Spleen (tissue), 11 donors: ENCODE measurements around the gene LMNB1. TPM values are rescaled to one million over a fixed set of nuclear protein-coding genes. Genes with fewer than 3 reads are reported as not detected.

Experiments used
- DNase-seq: peaks from one replicate; pipeline ENCODE4 v3.0.0-alpha.2; 2020
- H3K27ac ChIP-seq, 8 donors: fragments of 200-600 bp; sonication (generic) in 7 of 8; 1 replicate in 4 of 8; 2 replicates in 4 of 8; pipeline versions ENCODE4 v1.5.0 to v1.8.0; 2016 to 2021; ENCODE audit warnings: inconsistent platforms in 4 of 8, mild to moderate bottlenecking in 4 of 8, moderate library complexity in 1 of 8
- H3K27me3 ChIP-seq, 7 donors: fragments of 200-600 bp; sonication (generic) in 6 of 7; replicated peaks in 1 of 7; 1 replicate in 4 of 7; 2 replicates in 3 of 7; pipeline versions ENCODE4 v1.5.0 to v1.8.0; 2016 to 2021; ENCODE audit warnings: inconsistent platforms in 3 of 7, mild to moderate bottlenecking in 1 of 7
- H3K36me3 ChIP-seq, 6 donors: fragments of 200-600 bp; sonication (generic) in 5 of 6; 1 replicate in 4 of 6; 2 replicates in 2 of 6; pipeline versions ENCODE4 v1.5.0 to v1.8.0; 2016 to 2021; ENCODE audit warnings: inconsistent platforms in 2 of 6
- H3K4me1 ChIP-seq, 6 donors: fragments of 200-600 bp; sonication (generic) in 5 of 6; 1 replicate in 3 of 6; 2 replicates in 3 of 6; pipeline versions ENCODE4 v1.5.0 to v1.8.0; 2016 to 2021; ENCODE audit warnings: inconsistent platforms in 3 of 6
- H3K4me3 ChIP-seq, 8 donors: fragments of 200-600 bp; sonication (generic) in 7 of 8; 1 replicate in 4 of 8; 2 replicates in 4 of 8; pipeline versions ENCODE4 v1.5.0 to v1.8.0; 2016 to 2021; ENCODE audit warnings: inconsistent platforms in 4 of 8, mild to moderate bottlenecking in 4 of 8, moderate library complexity in 2 of 8
- H3K9me3 ChIP-seq, 8 donors: fragments of 200-600 bp; sonication (generic) in 7 of 8; 1 replicate in 4 of 8; 2 replicates in 4 of 8; pipeline versions ENCODE4 v1.5.0 to v1.8.0; 2016 to 2021; ENCODE audit warnings: inconsistent platforms in 4 of 8
- POLR2A ChIP-seq, 3 donors: fragments of 450-650 bp; IDR thresholded peaks; one replicate each; pipeline ENCODE4 v1.5.1; 2017; ENCODE audit warnings: antibody characterized with exemption in 3 of 3, mild to moderate bottlenecking in 1 of 3
- POLR2AphosphoS5 ChIP-seq, 3 donors: sonication (generic); formaldehyde crosslinking; IDR thresholded peaks; one replicate each; pipeline ENCODE4 v1.5.1; 2017; ENCODE audit warnings: antibody characterized with exemption in 3 of 3
- WGBS, 5 donors: extraction: QIAGEN DNeasy Blood & Tissue Kit in 3 of 5; methylation state at CpG; one replicate each; pipeline versions ENCODE4 v1.1.5 to v1.1.7; 2013 to 2018; 5-methylcytosine and 5-hydroxymethylcytosine counted together
- intact Hi-C: fragments of 100-400 bp; cut with DNase I; formaldehyde crosslinking; loops from one replicate; pipeline ENCODE4 v1.15.0; 2023; ENCODE audit warnings: low total_unique reads
- polyA plus RNA-seq, 3 donors: library from polyadenylated mRNA; stranded (reverse); fragments of 200-250 nt; gene quantifications; one replicate each; pipeline ENCODE4 v1.2.1, GENCODE V29; 2013
- total RNA-seq, 7 donors: library from RNA; depleted of rRNA in 3 of 7; stranded (reverse); fragments of >200 nt in 3 of 7; fragmentation: NEBNext Ultra II Directional in 4 of 7; extraction: Animal tissue kit (Norgen Biotek cat#: 25700) in 4 of 7; gene quantifications; one replicate each; pipeline versions ENCODE4 v1.1.0 to v1.2.1, GENCODE V29; 2016 to 2021
- TF ChIP-seq, protein P1 (sequence below), 11 experiments: fragments of 200-600 bp in 7 of 11; fragments of 450-650 bp in 4 of 11; sonication (generic) in 4 of 11; IDR thresholded peaks in 8 of 11; conservative IDR thresholded peaks in 3 of 11; 1 replicate in 7 of 11; 2 replicates in 4 of 11; pipeline versions ENCODE4 v1.4.0 to v1.8.0; 2016 to 2021; ENCODE audit warnings: antibody characterized with exemption in 11 of 11, inconsistent platforms in 4 of 11, mild to moderate bottlenecking in 1 of 11
- donor health status: healthy with polysubstance abuse.
- donor health status: DM: no; HTN: no; CAD: no; lungs with moderate emphysema.
- donor health status: DM: no; HTN: no; CAD: no.
- donor health status: Bipolar disorder and iron deficiency.
- donor health status: healthy.
- donor health status: DM: no; HTN: no; CAD: no.
- donor health status: DM: yes; HTN: yes; CAD: no.

LMNB1 gene
- total and polyA plus RNA-seq, 10 donors, result 7.5 to 68.8 (median 27.8) TPM

DNA sequence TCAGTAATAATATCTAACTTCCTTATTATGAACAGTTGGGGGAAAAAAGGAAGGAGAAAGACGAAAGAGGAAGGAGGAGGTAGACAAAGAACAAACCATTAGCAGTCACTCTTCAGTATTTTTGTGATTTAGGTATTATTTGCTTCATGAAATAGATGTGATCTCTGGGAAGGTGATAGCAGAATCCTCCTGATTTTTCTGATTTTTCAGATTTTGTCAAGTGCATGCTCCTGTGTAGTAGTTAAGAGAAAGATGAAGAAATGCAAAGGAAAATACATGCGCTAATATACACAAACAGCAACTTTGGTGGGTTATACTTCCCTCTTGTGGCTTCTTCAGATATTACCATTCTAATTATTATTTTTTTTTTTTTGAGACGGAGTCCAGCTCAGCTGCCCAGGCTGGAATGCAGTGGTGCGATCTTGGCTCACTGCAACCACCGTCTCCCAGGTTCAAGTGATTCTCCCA, 31.6 kb downstream of the LMNB1 start:
- no peak for DNase-seq
- Histone ChIP-seq H3K4me1 (peaks cover 5 to 80% (median 29%) of the 10 kb centered on the region in 6 donors), H3K27me3 (no peaks in the 10 kb centered on the region), H3K4me3 (peak overlapping the region in 3 of 8 donors; percentile 11 to 55 (median 12)), H3K27ac (peak overlapping the region in 7 of 8 donors; percentile 62 to 92 (median 87)), H3K9me3 (no peaks in the 10 kb centered on the region), H3K36me3 (peaks cover 0 to 47% (median 8%) of the 10 kb centered on the region in 6 donors)
- TF ChIP-seq, protein P1, sequence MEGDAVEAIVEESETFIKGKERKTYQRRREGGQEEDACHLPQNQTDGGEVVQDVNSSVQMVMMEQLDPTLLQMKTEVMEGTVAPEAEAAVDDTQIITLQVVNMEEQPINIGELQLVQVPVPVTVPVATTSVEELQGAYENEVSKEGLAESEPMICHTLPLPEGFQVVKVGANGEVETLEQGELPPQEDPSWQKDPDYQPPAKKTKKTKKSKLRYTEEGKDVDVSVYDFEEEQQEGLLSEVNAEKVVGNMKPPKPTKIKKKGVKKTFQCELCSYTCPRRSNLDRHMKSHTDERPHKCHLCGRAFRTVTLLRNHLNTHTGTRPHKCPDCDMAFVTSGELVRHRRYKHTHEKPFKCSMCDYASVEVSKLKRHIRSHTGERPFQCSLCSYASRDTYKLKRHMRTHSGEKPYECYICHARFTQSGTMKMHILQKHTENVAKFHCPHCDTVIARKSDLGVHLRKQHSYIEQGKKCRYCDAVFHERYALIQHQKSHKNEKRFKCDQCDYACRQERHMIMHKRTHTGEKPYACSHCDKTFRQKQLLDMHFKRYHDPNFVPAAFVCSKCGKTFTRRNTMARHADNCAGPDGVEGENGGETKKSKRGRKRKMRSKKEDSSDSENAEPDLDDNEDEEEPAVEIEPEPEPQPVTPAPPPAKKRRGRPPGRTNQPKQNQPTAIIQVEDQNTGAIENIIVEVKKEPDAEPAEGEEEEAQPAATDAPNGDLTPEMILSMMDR (IDR thresholded peaks at IDR 0.05 in 8 of 11, conservative IDR thresholded peaks at IDR 0.05 in 3 of 11), result peak; percentile 24 to 64 (median 57)
- TF ChIP-seq POLR2AphosphoS5 (IDR thresholded peaks at IDR 0.05), result no peak
- intact Hi-C loops, result no loop called here
- 46 to 64% (median 53%) methylated on average over 5 of the region's 5 CpGs for WGBS, 5 donors

DNA sequence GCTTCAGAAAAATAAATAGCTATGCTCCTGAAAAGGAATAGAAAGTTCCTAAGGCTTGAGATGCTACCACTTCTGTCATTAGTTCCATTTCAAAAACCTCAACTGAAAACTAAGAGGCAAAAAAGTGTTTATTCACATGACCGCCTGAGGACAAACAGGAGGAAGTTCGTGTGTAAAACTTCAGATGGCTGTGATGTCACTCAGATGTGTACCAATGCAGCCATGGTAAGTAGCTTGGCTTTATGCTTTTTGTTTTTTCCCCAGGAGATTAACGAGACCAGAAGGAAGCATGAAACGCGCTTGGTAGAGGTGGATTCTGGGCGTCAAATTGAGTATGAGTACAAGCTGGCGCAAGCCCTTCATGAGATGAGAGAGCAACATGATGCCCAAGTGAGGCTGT, 33.0 kb downstream of the LMNB1 start:
- 82 to 96% (median 93%) methylated on average over 7 of the region's 7 CpGs for WGBS, 5 donors
- Histone ChIP-seq H3K4me3 (no peak overlapping the region), H3K36me3 (peaks cover 0 to 58% (median 8%) of the 10 kb centered on the region in 6 donors), H3K4me1 (peaks cover 5 to 73% (median 29%) of the 10 kb centered on the region in 6 donors), H3K27ac (peak overlapping the region in 7 of 8 donors; percentile 72 to 92 (median 87)), H3K27me3 (no peaks in the 10 kb centered on the region), H3K9me3 (no peaks in the 10 kb centered on the region)
- intact Hi-C loops, result no loop called here
- no peak for DNase-seq
- TF ChIP-seq POLR2A (IDR thresholded peaks at IDR 0.05) (no peak), POLR2AphosphoS5 (IDR thresholded peaks at IDR 0.05) (peak in 1 of 3 donors; percentile 35)
- TF ChIP-seq, protein P1 (IDR thresholded peaks at IDR 0.05 in 8 of 11, conservative IDR thresholded peaks at IDR 0.05 in 3 of 11), result no peak

DNA sequence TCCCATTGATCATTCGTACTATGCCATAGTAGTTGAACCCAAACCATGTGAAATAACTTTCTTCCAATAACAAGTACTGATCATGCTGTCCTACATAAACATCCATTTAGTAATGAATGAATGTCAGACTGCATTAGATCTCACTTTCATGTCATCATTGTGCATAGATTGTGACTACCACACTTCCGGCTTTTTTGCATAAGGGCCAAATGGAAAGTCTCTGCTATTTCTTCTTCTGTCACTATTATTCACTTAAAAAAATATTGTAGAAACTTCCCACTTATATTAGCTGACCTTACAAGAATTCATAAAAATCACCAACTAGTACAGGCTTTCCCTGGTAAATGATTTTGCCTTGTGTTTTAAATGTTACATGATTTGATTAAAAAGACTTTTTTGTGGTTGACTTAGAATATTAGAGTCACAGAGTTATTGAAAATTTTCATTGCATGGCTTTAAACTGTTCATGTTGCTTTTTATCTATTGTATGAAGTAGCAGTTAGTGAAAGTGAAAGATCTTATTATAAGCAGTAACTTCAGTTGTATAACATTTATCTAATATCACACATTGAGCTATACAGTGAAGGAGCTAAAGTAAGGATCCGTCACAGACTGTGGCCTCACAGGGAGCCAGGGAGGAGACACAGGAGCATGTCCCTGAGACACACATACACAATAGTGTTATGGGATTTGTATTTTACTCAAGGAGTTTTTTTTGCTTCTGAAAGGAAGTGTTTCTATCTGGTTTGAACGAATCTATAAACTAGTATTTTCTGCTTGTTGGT, 33.9 kb downstream of the LMNB1 start:
- TF ChIP-seq, protein P1 (IDR thresholded peaks at IDR 0.05 in 8 of 11, conservative IDR thresholded peaks at IDR 0.05 in 3 of 11), result no peak
- TF ChIP-seq POLR2AphosphoS5 (IDR thresholded peaks at IDR 0.05) (no peak), POLR2A (IDR thresholded peaks at IDR 0.05) (no peak)
- peak overlapping the region; percentile 14 to 92 (median 84) for H3K27ac ChIP-seq
- no peaks in the 10 kb centered on the region for H3K9me3 ChIP-seq
- peaks cover 0 to 57% (median 8%) of the 10 kb centered on the region in 6 donors for H3K36me3 ChIP-seq
- peak overlapping the region in 1 of 8 donors; percentile 55 for H3K4me3 ChIP-seq
- H3K27me3 ChIP-seq, result no peaks in the 10 kb centered on the region
- intact Hi-C loops, result no loop called here
- DNase-seq, result no peak
- H3K4me1 ChIP-seq, result peaks cover 5 to 75% (median 29%) of the 10 kb centered on the region in 6 donors
- WGBS, 5 donors, result 65 to 78% (median 69%) methylated on average over 4 of the region's 4 CpGs
